GM23338 (cell line): Measurements from ENCODE around the gene IRF2BP2. TPM values are rescaled to one million over a fixed set of nuclear protein-coding genes. Genes with fewer than 3 reads are reported as not detected.

Experiments
- ATAC-seq: fragments of 200-7000 bp; cut with Tn5 transposase; 3 replicates; pipeline ENCODE4 v1.9.1; 2020
- DNase-seq: peaks from one replicate; pipeline ENCODE4 v3.0.0-alpha.2; 2015; ENCODE audit warnings: low spot score
- H2AFZ ChIP-seq: fragments of 200-600 bp; sonication (generic); 2 replicates; pipeline ENCODE4 v1.8.0; 2016; ENCODE audit warnings: antibody characterized with exemption, mild to moderate bottlenecking, moderate library complexity
- H3F3A ChIP-seq: fragments of 200-600 bp; sonication (generic); replicated peaks from 2 replicates; pipeline ENCODE4 v1.8.0; 2017; ENCODE audit warnings: antibody characterized with exemption, mixed run types, low read depth
- H3K27ac ChIP-seq: fragments of 200-600 bp; sonication (generic); 2 replicates; pipeline ENCODE4 v1.6.1; 2016; ENCODE audit warnings: low read depth
- H3K27me3 ChIP-seq: fragments of 200-600 bp; sonication (generic); 2 replicates; pipeline ENCODE4 v1.8.0; 2016; ENCODE audit warnings: mild to moderate bottlenecking, mixed run types, moderate library complexity; ENCODE audit not compliant: insufficient read depth
- H3K36me3 ChIP-seq: fragments of 200-600 bp; sonication (generic); 2 replicates; pipeline ENCODE4 v1.8.0; 2016; ENCODE audit warnings: mild to moderate bottlenecking; ENCODE audit not compliant: insufficient read depth
- H3K4me1 ChIP-seq: fragments of 200-600 bp; sonication (generic); 2 replicates; pipeline ENCODE4 v1.8.0; 2016; ENCODE audit warnings: mild to moderate bottlenecking, moderate library complexity; ENCODE audit not compliant: insufficient read depth
- H3K4me2 ChIP-seq: fragments of 200-600 bp; sonication (generic); 2 replicates; pipeline ENCODE4 v1.7.1; 2017; ENCODE audit warnings: mixed run types
- H3K4me3 ChIP-seq: fragments of 200-600 bp; sonication (generic); 2 replicates; pipeline ENCODE4 v1.6.1; 2016; ENCODE audit warnings: mixed run types
- H3K79me2 ChIP-seq: fragments of 200-600 bp; sonication (generic); replicated peaks from 2 replicates; pipeline ENCODE4 v1.8.0; 2017; ENCODE audit warnings: mild to moderate bottlenecking; ENCODE audit not compliant: insufficient read depth
- H3K9me2 ChIP-seq: fragments of 200-600 bp; sonication (generic); 2 replicates; pipeline ENCODE4 v1.8.0; 2017; ENCODE audit not compliant: insufficient read depth
- H4K20me1 ChIP-seq: fragments of 200-600 bp; sonication (generic); replicated peaks from 2 replicates; pipeline ENCODE4 v1.8.0; 2017; ENCODE audit warnings: mild to moderate bottlenecking; ENCODE audit not compliant: insufficient read depth
- H3K27ac Mint-ChIP-seq: 2 replicates; pipeline ENCODE4 v1.8.0; 2020; ENCODE audit warnings: inconsistent platforms, mild to moderate bottlenecking, moderate library complexity, mixed read lengths
- H3K27me3 Mint-ChIP-seq: 3 replicates; pipeline ENCODE4 v1.8.0; 2022; ENCODE audit warnings: low read depth, mild to moderate bottlenecking, moderate library complexity, mixed read lengths, inconsistent platforms; ENCODE audit not compliant: insufficient read depth, poor library complexity
- H3K36me3 Mint-ChIP-seq: 3 replicates; pipeline ENCODE4 v1.8.0; 2021; ENCODE audit warnings: low read depth, mild to moderate bottlenecking, inconsistent platforms, moderate library complexity, mixed read lengths
- H3K4me1 Mint-ChIP-seq: 3 replicates; pipeline ENCODE4 v1.8.0; 2020; ENCODE audit warnings: mild to moderate bottlenecking, inconsistent platforms, mixed read lengths
- H3K4me3 Mint-ChIP-seq: 3 replicates; pipeline ENCODE4 v1.8.0; 2021; ENCODE audit warnings: moderate library complexity, mild to moderate bottlenecking, inconsistent platforms, mixed read lengths
- H3K9me3 Mint-ChIP-seq: 3 replicates; pipeline ENCODE4 v1.8.0; 2020; ENCODE audit warnings: moderate library complexity, mild to moderate bottlenecking, inconsistent platforms, mixed read lengths
- CREB1 ChIP-seq: fragments of 250-450 bp; sonication (Bioruptor Pico); IDR thresholded peaks from 2 replicates; pipeline ENCODE4 v1.5.0; 2020; ENCODE audit warnings: low read depth, mild to moderate bottlenecking, moderate library complexity
- ETS1 ChIP-seq: IDR thresholded peaks from 2 replicates; pipeline ENCODE4 v1.6.1; 2016; ENCODE audit warnings: antibody characterized with exemption
- EZH2 ChIP-seq: fragments of 200-600 bp; sonication (generic); IDR thresholded peaks from one replicate; pipeline ENCODE4 v1.8.0; 2017; ENCODE audit warnings: antibody characterized with exemption, mild to moderate bottlenecking, low read depth; ENCODE audit not compliant: unreplicated experiment
- EZH2phosphoT487 ChIP-seq: fragments of 200-600 bp; sonication (generic); IDR thresholded peaks from one replicate; pipeline ENCODE4 v1.8.1; 2018; ENCODE audit warnings: antibody characterized with exemption; ENCODE audit not compliant: unreplicated experiment
- JUNB ChIP-seq: IDR thresholded peaks from one replicate; pipeline ENCODE4 v1.6.1; 2016; ENCODE audit warnings: antibody characterized with exemption; ENCODE audit not compliant: unreplicated experiment
- NANOG ChIP-seq: IDR thresholded peaks from 2 replicates; pipeline ENCODE4 v1.6.1; 2016; ENCODE audit warnings: antibody characterized with exemption, borderline replicate concordance
- POLR2AphosphoS5 ChIP-seq: IDR thresholded peaks from 2 replicates; pipeline ENCODE4 v1.6.1; 2016; ENCODE audit warnings: antibody characterized with exemption, low read depth
- STAT1 ChIP-seq: IDR thresholded peaks from one replicate; pipeline ENCODE4 v1.6.1; 2016; ENCODE audit warnings: antibody characterized with exemption; ENCODE audit not compliant: unreplicated experiment
- ZNF114 ChIP-seq: fragments of 250-450 bp; sonication (Bioruptor Pico); IDR thresholded peaks from 2 replicates; pipeline ENCODE4 v1.5.0; 2020; ENCODE audit warnings: mild to moderate bottlenecking, moderate library complexity
- ZNF331 ChIP-seq: fragments of 250-450 bp; sonication (Bioruptor Pico); IDR thresholded peaks from 2 replicates; pipeline ENCODE4 v1.5.0; 2020; ENCODE audit warnings: low read depth, mild to moderate bottlenecking, moderate library complexity
- polyA plus RNA-seq: library from polyadenylated mRNA; unstranded; fragments of >200 nt; fragmentation: Nextera tagmentation; extraction: Ambion mirVana; gene quantifications from 2 replicates; pipeline ENCODE4 v1.2.1, GENCODE V29; 2016
- total RNA-seq: library from RNA; depleted of rRNA; stranded (reverse); fragments of >200 nt; shearing (Covaris generic); gene quantifications from 2 replicates; pipeline ENCODE4 v1.2.3, GENCODE V29; 2014
- TF ChIP-seq, protein P1 (sequence below), 2 experiments: fragments of 200-600 bp in 1 of 2; sonication (generic) in 1 of 2; conservative IDR thresholded peaks; 2 replicates each; pipeline versions ENCODE4 v1.5.1 to v1.6.1; 2016 to 2017; ENCODE audit warnings: antibody characterized with exemption in 2 of 2, low read depth in 2 of 2, mild to moderate bottlenecking in 2 of 2, moderate library complexity in 1 of 2
- TF ChIP-seq, protein P2 (sequence below): IDR thresholded peaks from one replicate; pipeline ENCODE4 v1.6.1; 2018; ENCODE audit warnings: antibody characterized with exemption; ENCODE audit not compliant: unreplicated experiment
- TF ChIP-seq, protein P3 (sequence below): fragments of 250-450 bp; sonication (Bioruptor Pico); IDR thresholded peaks from 2 replicates; pipeline ENCODE4 v1.5.0; 2020; ENCODE audit warnings: mild to moderate bottlenecking, moderate library complexity

Gene IRF2BP2
- total and polyA plus RNA-seq, 2 experiments from 2014 or later, result 19.4 to 62.4 TPM

DNA sequence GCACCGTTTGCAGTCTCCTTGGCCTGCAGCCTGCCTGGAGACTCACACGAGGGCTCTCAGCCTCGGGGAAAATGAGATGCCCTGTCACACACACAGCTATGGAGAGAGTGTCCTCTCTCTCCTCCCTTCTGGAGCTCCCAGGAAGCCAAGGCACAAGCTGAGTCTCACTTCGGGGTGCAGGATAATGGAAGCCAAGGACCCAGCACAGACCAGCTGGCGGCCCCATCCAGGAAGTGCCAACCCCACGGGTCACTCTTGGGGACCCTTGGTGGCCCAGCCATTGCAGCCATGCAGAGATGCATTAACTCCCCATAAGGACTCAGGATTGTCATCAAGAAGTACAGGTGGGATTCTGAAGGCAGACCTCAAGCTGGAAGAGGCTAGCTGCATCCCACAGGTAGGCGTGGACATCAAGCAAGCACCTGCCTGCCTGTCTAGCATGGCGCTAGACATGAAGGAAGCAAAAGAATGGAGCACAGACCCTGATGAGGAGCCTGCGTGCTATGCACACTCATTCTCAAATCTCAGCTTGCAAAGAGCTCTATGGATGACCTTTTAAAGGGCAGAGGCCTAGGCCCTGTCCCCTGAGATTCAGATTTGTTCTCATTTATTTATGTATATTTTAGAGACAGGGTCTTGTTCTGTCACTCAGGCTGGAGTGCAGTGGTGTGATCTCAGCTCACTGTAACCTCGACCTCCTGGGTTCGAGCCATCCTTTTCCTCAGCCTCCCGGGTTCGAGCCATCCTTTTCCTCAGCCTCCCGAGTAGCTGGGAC lies 49.9 kb downstream of the IRF2BP2 start:
- no peak for ATAC-seq
- no peaks in the 10 kb centered on the region for H3K36me3 Mint-ChIP-seq
- no peaks in the 10 kb centered on the region for H3K9me3 Mint-ChIP-seq
- Histone ChIP-seq H3K4me2 (no peak overlapping the region), H3F3A (no peaks in the 10 kb centered on the region), H3K79me2 (no peaks in the 10 kb centered on the region), H4K20me1 (no peaks in the 10 kb centered on the region), H3K4me1 (no peaks in the 10 kb centered on the region), H3K9me2 (no peaks in the 10 kb centered on the region), H3K27ac (no peak overlapping the region), H3K27me3 (no peaks in the 10 kb centered on the region), H3K36me3 (no peaks in the 10 kb centered on the region), H3K4me3 (no peak overlapping the region), H2AFZ (no peak overlapping the region)
- peaks cover 7% of the 10 kb centered on the region for H3K27me3 Mint-ChIP-seq
- DNase-seq, result no peak
- no peak overlapping the region for H3K27ac Mint-ChIP-seq
- H3K4me3 Mint-ChIP-seq, result no peak overlapping the region
- TF ChIP-seq STAT1 (no peak), EZH2 (no peak), JUNB (no peak), ETS1 (no peak), NANOG (no peak), ZNF331 (CRISPR knock-in tag) (no peak), ZNF114 (no peak), EZH2phosphoT487 (no peak), POLR2AphosphoS5 (no peak), CREB1 (CRISPR knock-in tag) (no peak)
- TF ChIP-seq, protein P1, sequence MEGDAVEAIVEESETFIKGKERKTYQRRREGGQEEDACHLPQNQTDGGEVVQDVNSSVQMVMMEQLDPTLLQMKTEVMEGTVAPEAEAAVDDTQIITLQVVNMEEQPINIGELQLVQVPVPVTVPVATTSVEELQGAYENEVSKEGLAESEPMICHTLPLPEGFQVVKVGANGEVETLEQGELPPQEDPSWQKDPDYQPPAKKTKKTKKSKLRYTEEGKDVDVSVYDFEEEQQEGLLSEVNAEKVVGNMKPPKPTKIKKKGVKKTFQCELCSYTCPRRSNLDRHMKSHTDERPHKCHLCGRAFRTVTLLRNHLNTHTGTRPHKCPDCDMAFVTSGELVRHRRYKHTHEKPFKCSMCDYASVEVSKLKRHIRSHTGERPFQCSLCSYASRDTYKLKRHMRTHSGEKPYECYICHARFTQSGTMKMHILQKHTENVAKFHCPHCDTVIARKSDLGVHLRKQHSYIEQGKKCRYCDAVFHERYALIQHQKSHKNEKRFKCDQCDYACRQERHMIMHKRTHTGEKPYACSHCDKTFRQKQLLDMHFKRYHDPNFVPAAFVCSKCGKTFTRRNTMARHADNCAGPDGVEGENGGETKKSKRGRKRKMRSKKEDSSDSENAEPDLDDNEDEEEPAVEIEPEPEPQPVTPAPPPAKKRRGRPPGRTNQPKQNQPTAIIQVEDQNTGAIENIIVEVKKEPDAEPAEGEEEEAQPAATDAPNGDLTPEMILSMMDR (conservative IDR thresholded peaks at IDR 0.05; ENCODE audit: low read depth in 2 of 2), result no peak
- TF ChIP-seq, protein P2, sequence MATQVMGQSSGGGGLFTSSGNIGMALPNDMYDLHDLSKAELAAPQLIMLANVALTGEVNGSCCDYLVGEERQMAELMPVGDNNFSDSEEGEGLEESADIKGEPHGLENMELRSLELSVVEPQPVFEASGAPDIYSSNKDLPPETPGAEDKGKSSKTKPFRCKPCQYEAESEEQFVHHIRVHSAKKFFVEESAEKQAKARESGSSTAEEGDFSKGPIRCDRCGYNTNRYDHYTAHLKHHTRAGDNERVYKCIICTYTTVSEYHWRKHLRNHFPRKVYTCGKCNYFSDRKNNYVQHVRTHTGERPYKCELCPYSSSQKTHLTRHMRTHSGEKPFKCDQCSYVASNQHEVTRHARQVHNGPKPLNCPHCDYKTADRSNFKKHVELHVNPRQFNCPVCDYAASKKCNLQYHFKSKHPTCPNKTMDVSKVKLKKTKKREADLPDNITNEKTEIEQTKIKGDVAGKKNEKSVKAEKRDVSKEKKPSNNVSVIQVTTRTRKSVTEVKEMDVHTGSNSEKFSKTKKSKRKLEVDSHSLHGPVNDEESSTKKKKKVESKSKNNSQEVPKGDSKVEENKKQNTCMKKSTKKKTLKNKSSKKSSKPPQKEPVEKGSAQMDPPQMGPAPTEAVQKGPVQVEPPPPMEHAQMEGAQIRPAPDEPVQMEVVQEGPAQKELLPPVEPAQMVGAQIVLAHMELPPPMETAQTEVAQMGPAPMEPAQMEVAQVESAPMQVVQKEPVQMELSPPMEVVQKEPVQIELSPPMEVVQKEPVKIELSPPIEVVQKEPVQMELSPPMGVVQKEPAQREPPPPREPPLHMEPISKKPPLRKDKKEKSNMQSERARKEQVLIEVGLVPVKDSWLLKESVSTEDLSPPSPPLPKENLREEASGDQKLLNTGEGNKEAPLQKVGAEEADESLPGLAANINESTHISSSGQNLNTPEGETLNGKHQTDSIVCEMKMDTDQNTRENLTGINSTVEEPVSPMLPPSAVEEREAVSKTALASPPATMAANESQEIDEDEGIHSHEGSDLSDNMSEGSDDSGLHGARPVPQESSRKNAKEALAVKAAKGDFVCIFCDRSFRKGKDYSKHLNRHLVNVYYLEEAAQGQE, result no peak
- TF ChIP-seq, protein P3, sequence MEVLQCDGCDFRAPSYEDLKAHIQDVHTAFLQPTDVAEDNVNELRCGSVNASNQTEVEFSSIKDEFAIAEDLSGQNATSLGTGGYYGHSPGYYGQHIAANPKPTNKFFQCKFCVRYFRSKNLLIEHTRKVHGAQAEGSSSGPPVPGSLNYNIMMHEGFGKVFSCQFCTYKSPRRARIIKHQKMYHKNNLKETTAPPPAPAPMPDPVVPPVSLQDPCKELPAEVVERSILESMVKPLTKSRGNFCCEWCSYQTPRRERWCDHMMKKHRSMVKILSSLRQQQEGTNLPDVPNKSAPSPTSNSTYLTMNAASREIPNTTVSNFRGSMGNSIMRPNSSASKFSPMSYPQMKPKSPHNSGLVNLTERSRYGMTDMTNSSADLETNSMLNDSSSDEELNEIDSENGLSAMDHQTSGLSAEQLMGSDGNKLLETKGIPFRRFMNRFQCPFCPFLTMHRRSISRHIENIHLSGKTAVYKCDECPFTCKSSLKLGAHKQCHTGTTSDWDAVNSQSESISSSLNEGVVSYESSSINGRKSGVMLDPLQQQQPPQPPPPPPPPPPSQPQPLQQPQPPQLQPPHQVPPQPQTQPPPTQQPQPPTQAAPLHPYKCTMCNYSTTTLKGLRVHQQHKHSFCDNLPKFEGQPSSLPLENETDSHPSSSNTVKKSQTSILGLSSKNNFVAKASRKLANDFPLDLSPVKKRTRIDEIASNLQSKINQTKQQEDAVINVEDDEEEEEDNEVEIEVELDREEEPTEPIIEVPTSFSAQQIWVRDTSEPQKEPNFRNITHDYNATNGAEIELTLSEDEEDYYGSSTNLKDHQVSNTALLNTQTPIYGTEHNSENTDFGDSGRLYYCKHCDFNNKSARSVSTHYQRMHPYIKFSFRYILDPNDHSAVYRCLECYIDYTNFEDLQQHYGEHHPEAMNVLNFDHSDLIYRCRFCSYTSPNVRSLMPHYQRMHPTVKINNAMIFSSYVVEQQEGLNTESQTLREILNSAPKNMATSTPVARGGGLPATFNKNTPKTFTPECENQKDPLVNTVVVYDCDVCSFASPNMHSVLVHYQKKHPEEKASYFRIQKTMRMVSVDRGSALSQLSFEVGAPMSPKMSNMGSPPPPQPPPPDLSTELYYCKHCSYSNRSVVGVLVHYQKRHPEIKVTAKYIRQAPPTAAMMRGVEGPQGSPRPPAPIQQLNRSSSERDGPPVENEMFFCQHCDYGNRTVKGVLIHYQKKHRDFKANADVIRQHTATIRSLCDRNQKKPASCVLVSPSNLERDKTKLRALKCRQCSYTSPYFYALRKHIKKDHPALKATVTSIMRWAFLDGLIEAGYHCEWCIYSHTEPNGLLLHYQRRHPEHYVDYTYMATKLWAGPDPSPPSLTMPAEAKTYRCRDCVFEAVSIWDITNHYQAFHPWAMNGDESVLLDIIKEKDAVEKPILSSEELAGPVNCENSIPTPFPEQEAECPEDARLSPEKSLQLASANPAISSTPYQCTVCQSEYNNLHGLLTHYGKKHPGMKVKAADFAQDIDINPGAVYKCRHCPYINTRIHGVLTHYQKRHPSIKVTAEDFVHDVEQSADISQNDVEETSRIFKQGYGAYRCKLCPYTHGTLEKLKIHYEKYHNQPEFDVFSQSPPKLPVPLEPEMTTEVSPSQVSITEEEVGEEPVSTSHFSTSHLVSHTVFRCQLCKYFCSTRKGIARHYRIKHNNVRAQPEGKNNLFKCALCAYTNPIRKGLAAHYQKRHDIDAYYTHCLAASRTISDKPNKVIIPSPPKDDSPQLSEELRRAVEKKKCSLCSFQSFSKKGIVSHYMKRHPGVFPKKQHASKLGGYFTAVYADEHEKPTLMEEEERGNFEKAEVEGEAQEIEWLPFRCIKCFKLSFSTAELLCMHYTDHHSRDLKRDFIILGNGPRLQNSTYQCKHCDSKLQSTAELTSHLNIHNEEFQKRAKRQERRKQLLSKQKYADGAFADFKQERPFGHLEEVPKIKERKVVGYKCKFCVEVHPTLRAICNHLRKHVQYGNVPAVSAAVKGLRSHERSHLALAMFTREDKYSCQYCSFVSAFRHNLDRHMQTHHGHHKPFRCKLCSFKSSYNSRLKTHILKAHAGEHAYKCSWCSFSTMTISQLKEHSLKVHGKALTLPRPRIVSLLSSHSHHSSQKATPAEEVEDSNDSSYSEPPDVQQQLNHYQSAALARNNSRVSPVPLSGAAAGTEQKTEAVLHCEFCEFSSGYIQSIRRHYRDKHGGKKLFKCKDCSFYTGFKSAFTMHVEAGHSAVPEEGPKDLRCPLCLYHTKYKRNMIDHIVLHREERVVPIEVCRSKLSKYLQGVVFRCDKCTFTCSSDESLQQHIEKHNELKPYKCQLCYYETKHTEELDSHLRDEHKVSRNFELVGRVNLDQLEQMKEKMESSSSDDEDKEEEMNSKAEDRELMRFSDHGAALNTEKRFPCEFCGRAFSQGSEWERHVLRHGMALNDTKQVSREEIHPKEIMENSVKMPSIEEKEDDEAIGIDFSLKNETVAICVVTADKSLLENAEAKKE (CRISPR knock-in tag), result no peak
- H3K4me1 Mint-ChIP-seq, result peaks cover 6% of the 10 kb centered on the region; the same call in 2 of the 3 replicates
